A673 (cell line): Measurements from ENCODE around the gene PLXND1. TPM values are rescaled to one million over a fixed set of nuclear protein-coding genes. Genes with fewer than 3 reads are reported as not detected.

Source experiments
- Bru-seq: library from RNA; stranded (reverse); fragments of 400-500 nt; gene quantifications from one replicate; lab custom pipeline; 2021; lab: Mats Ljungman, UMichigan
- BruChase-seq, 2 experiments: library from RNA; stranded (reverse); fragments of 400-500 nt; gene quantifications; one replicate each; lab custom pipeline; 2021; lab: Mats Ljungman, UMichigan
- BruUV-seq: library from RNA; stranded (reverse); fragments of 400-500 nt; replicated peaks from 2 replicates; lab custom pipeline; 2021; lab: Mats Ljungman, UMichigan
- CTCF ChIA-PET: fragments of 300-600 bp; sonication (Branson Sonifier 250); formaldehyde crosslinking; loops from one replicate; lab custom pipeline; 2022; ENCODE audit warnings: antibody characterized with exemption; lab: Charles Lee
- POLR2A ChIA-PET: fragments of 300-600 bp; sonication (Branson Sonifier 250); formaldehyde crosslinking; loops from one replicate; lab custom pipeline; 2022; ENCODE audit warnings: antibody characterized with exemption; ENCODE audit not compliant: low non-redundant PET; lab: Charles Lee
- DNase-seq: peaks from one replicate; pipeline ENCODE4 v3.0.0-alpha.2; 2015; ENCODE audit warnings: low spot score
- H3K27ac ChIP-seq: fragments of 200-600 bp; sonication (generic); 2 replicates; pipeline ENCODE4 v1.5.1; 2016; ENCODE audit warnings: mixed run types, low read depth, mild to moderate bottlenecking, mixed read lengths, antibody characterized with exemption, low read length; ENCODE audit not compliant: poor library complexity, severe bottlenecking
- H3K27me3 ChIP-seq: fragments of 200-600 bp; sonication (generic); replicated peaks from 2 replicates; pipeline ENCODE4 v1.6.1; 2017; ENCODE audit warnings: mixed run types, low read depth, mild to moderate bottlenecking, mixed read lengths, antibody characterized with exemption, low read length; ENCODE audit not compliant: insufficient read depth, poor library complexity
- H3K36me3 ChIP-seq: fragments of 200-600 bp; sonication (generic); 2 replicates; pipeline ENCODE4 v1.6.1; 2016; ENCODE audit warnings: mixed run types, mild to moderate bottlenecking, mixed read lengths, antibody characterized with exemption, low read length; ENCODE audit not compliant: insufficient read depth, poor library complexity, severe bottlenecking
- H3K4me1 ChIP-seq: fragments of 200-600 bp; sonication (generic); 2 replicates; pipeline ENCODE4 v1.6.1; 2017; ENCODE audit warnings: mixed run types, mild to moderate bottlenecking, mixed read lengths, antibody characterized with exemption, low read length; ENCODE audit not compliant: insufficient read depth, poor library complexity, severe bottlenecking
- H3K4me3 ChIP-seq: fragments of 200-600 bp; sonication (generic); 2 replicates; pipeline ENCODE4 v1.5.1; 2016; ENCODE audit warnings: low read depth, mixed run types, mild to moderate bottlenecking, mixed read lengths, low read length; ENCODE audit not compliant: poor library complexity, severe bottlenecking
- H3K9me3 ChIP-seq: fragments of 200-600 bp; sonication (generic); 2 replicates; pipeline ENCODE4 v1.6.1; 2016; ENCODE audit warnings: mixed run types, low read depth, mild to moderate bottlenecking, mixed read lengths, antibody characterized with exemption, low read length; ENCODE audit not compliant: poor library complexity, severe bottlenecking
- EZH2 ChIP-seq: fragments of 200-600 bp; sonication (generic); IDR thresholded peaks from 2 replicates; pipeline ENCODE4 v1.6.1; 2017; ENCODE audit warnings: borderline replicate concordance, low read depth, mild to moderate bottlenecking, mixed read lengths, antibody characterized with exemption, low read length; ENCODE audit not compliant: poor library complexity, severe bottlenecking
- intact Hi-C: fragments of 100-400 bp; cut with micrococcal nuclease; formaldehyde crosslinking; loops from one replicate; pipeline ENCODE4 v1.10.0; 2022; ENCODE audit not compliant: unreplicated experiment
- long read RNA-seq: library from polyadenylated mRNA; stranded (forward); transcript quantifications from one replicate; pipeline ENCODE4 v2.0.0, GENCODE V29; 2022
- total RNA-seq: library from RNA; stranded (reverse); gene quantifications from 2 replicates; pipeline ENCODE4 v1.2.3, GENCODE V29; 2021
- TF ChIP-seq, protein P1 (sequence below): fragments of 300-800, 200-600 bp; sonication (generic); conservative IDR thresholded peaks from 2 replicates; pipeline ENCODE4 v1.5.1; 2017; ENCODE audit warnings: low read depth, mild to moderate bottlenecking, antibody characterized with exemption, low read length, moderate library complexity, mixed read lengths

PLXND1 gene, protein sequence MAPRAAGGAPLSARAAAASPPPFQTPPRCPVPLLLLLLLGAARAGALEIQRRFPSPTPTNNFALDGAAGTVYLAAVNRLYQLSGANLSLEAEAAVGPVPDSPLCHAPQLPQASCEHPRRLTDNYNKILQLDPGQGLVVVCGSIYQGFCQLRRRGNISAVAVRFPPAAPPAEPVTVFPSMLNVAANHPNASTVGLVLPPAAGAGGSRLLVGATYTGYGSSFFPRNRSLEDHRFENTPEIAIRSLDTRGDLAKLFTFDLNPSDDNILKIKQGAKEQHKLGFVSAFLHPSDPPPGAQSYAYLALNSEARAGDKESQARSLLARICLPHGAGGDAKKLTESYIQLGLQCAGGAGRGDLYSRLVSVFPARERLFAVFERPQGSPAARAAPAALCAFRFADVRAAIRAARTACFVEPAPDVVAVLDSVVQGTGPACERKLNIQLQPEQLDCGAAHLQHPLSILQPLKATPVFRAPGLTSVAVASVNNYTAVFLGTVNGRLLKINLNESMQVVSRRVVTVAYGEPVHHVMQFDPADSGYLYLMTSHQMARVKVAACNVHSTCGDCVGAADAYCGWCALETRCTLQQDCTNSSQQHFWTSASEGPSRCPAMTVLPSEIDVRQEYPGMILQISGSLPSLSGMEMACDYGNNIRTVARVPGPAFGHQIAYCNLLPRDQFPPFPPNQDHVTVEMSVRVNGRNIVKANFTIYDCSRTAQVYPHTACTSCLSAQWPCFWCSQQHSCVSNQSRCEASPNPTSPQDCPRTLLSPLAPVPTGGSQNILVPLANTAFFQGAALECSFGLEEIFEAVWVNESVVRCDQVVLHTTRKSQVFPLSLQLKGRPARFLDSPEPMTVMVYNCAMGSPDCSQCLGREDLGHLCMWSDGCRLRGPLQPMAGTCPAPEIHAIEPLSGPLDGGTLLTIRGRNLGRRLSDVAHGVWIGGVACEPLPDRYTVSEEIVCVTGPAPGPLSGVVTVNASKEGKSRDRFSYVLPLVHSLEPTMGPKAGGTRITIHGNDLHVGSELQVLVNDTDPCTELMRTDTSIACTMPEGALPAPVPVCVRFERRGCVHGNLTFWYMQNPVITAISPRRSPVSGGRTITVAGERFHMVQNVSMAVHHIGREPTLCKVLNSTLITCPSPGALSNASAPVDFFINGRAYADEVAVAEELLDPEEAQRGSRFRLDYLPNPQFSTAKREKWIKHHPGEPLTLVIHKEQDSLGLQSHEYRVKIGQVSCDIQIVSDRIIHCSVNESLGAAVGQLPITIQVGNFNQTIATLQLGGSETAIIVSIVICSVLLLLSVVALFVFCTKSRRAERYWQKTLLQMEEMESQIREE (N-terminal part only)
- total RNA-seq (31.5 and 32.1 TPM in 2 replicates), Bru-seq, nascent RNA (percentile 42 among the genes with signal in this experiment), BruChase-seq, experiment 1, labeled RNA remaining after a 2-hour chase (percentile 47 among the genes with signal in this experiment), BruChase-seq, experiment 2, labeled RNA remaining after a 6-hour chase (percentile 52 among the genes with signal in this experiment)
- long read RNA-seq, full-length matches to known transcripts = 2 of 13 reads
- long read RNA-seq, partial matches to known transcripts = 11 of 13 reads
- long read RNA-seq, other reads (novel, unspliced or antisense) = 0 of 13 reads

DNA sequence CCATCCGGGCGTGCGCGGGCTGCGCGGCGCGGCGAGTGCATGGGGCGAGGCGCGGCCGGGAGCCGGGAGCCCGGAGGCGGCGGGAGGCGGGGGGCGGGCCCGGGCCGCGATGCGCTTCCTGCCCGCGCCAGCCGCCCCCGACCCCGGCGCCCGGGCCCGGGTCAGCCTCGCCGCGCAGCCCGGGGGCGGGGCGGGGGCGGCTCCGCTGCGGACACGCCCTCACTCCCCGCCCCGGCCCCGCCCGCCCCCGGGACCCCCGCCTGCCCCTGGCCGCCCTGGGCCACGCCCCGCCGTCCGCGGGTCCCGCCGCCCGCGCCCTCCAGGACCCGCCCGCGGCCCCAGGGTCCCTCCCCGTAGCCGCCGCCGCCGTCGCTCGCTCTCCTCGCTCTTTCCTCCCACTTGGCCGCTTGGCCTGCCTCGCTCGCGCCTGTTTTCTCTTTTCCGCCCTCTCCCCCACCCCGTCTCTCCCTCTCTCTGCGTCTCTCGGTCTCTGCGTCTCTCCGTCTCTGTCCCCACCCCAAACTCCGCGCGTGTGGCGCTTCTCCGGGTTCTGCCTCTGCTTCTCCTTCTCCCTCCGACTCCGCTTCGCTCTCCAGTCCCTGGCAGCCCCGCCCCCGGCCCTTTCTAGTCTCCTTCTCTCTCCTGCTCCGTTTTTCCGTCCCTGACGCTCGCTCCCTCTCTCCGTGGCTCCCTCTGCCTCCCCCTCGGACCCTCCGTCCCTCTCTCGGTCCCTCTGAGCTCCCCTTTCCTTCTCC is at the start of gene PLXND1:
Gene PLXND1 (minus strand): TSS at position 41 of the 755 bp plus-strand sequence. CDS start 37 bp downstream, at position 4.
- TF ChIP-seq, protein P1, sequence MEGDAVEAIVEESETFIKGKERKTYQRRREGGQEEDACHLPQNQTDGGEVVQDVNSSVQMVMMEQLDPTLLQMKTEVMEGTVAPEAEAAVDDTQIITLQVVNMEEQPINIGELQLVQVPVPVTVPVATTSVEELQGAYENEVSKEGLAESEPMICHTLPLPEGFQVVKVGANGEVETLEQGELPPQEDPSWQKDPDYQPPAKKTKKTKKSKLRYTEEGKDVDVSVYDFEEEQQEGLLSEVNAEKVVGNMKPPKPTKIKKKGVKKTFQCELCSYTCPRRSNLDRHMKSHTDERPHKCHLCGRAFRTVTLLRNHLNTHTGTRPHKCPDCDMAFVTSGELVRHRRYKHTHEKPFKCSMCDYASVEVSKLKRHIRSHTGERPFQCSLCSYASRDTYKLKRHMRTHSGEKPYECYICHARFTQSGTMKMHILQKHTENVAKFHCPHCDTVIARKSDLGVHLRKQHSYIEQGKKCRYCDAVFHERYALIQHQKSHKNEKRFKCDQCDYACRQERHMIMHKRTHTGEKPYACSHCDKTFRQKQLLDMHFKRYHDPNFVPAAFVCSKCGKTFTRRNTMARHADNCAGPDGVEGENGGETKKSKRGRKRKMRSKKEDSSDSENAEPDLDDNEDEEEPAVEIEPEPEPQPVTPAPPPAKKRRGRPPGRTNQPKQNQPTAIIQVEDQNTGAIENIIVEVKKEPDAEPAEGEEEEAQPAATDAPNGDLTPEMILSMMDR = no peak
- TF ChIP-seq EZH2 = no peak
- Histone ChIP-seq H3K36me3 (no peaks in the 10 kb centered on the region), H3K4me3 (peak within 1 kb of the TSS; percentile 68), H3K4me1 (peaks cover 19% of the 10 kb centered on the region), H3K27me3 (no peaks in the 10 kb centered on the region), H3K9me3 (no peaks in the 10 kb centered on the region), H3K27ac (peak within 1 kb of the TSS; percentile 63)
- POLR2A ChIA-PET = no interaction called here
- intact Hi-C loops = no loop called here
- CTCF ChIA-PET = interaction anchor here (0.7 kb wide), 1 partner anchor 21 kb away, joined by 3 read pairs; no protein-coding TSS in a partner anchor
- BruUV-seq = no TSS peak
- peak; percentile 84 for DNase-seq

DNA sequence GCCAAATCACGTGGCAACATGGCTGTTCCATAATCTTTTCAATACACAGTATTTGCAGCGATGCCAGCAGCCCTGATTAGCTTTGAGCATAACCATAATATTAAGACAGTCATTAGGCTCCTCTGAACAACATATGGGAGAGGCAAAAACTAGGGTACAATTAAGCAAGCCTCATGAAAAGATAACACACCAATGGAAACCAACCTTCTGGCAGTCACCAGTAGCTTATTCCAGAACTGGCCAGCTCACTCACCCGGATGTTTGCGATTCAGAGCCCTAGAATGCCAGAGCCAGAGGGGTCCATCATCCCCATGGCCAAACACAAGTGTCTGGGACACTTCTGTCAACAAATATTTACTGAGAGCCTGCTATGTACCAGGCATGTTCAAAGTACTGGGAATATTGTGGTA is 48.8 kb upstream of the PLXND1 start:
- peaks cover 43% of the 10 kb centered on the region for H3K4me1 ChIP-seq
- intact Hi-C loops = no loop called here
- H3K27me3 ChIP-seq = no peaks in the 10 kb centered on the region
- TF ChIP-seq EZH2 = no peak
- TF ChIP-seq, protein P1 = no peak
- POLR2A ChIA-PET = no interaction called here
- DNase-seq = no peak
- H3K9me3 ChIP-seq = no peaks in the 10 kb centered on the region
- no peak overlapping the region for H3K4me3 ChIP-seq
- BruUV-seq = no TSS peak
- H3K36me3 ChIP-seq = peaks cover 5% of the 10 kb centered on the region
- CTCF ChIA-PET = no interaction called here
- no peak overlapping the region for H3K27ac ChIP-seq
